Mesothelial cell of epicardium (in vitro differentiated cells): ENCODE data around the gene TARP.

Experiments used
- DNase-seq, 2 experiments: peaks; one replicate each; pipeline ENCODE4 v3.0.0; 2021; ENCODE audit warnings: low spot score in 2 of 2; ENCODE audit not compliant: unreplicated experiment in 2 of 2
- H3K27ac Mint-ChIP-seq: 2 replicates; pipeline ENCODE4 v1.8.0; 2021; ENCODE audit warnings: mixed read lengths
- H3K27me3 Mint-ChIP-seq: 2 replicates; pipeline ENCODE4 v1.8.0; 2021; ENCODE audit warnings: low read depth, mixed read lengths
- H3K36me3 Mint-ChIP-seq: 2 replicates; pipeline ENCODE4 v1.8.0; 2021; ENCODE audit warnings: mixed read lengths
- H3K4me1 Mint-ChIP-seq: 2 replicates; pipeline ENCODE4 v1.8.0; 2021; ENCODE audit warnings: mixed read lengths
- H3K4me3 Mint-ChIP-seq: 2 replicates; pipeline ENCODE4 v1.8.0; 2021; ENCODE audit warnings: mild to moderate bottlenecking, moderate library complexity, mixed read lengths
- H3K9me3 Mint-ChIP-seq: 2 replicates; pipeline ENCODE4 v1.8.0; 2021; ENCODE audit warnings: mixed read lengths
- CTCF ChIP-seq: fragments of 200-600 bp; sonication (generic); IDR thresholded peaks from one replicate; pipeline ENCODE4 v1.5.0; 2021; ENCODE audit warnings: antibody characterized with exemption; ENCODE audit not compliant: unreplicated experiment

TARP gene

GRCh38 chr7:38309555-38309954 is 36.1 kb upstream of the TARP start:
- H3K27me3 Mint-ChIP-seq, result peaks cover 3% of the 10 kb centered on the region
- peaks cover 3% of the 10 kb centered on the region for H3K4me1 Mint-ChIP-seq

GRCh38 chr7:38308140-38308539 is 34.7 kb upstream of the TARP start:
- peaks cover 5% of the 10 kb centered on the region for H3K9me3 Mint-ChIP-seq
- H3K4me1 Mint-ChIP-seq, result peaks cover 3% of the 10 kb centered on the region
- H3K4me3 Mint-ChIP-seq, result no peak overlapping the region
- H3K36me3 Mint-ChIP-seq, result no peaks in the 10 kb centered on the region
- peaks cover 3% of the 10 kb centered on the region for H3K27me3 Mint-ChIP-seq
- no peak overlapping the region for H3K27ac Mint-ChIP-seq
- no peak for TF ChIP-seq CTCF
- no peak for DNase-seq

More at GRCh38 chr7:38309555-38309954, 36.1 kb upstream of the TARP start:
- H3K36me3 Mint-ChIP-seq, result no peaks in the 10 kb centered on the region
- H3K27ac Mint-ChIP-seq, result no peak overlapping the region
- peaks cover 5% of the 10 kb centered on the region for H3K9me3 Mint-ChIP-seq
- H3K4me3 Mint-ChIP-seq, result no peak overlapping the region
- no peak for TF ChIP-seq CTCF
- no peak for DNase-seq

GRCh38 chr7:38307640-38308039 is 34.2 kb upstream of the TARP start:
- H3K4me1 Mint-ChIP-seq, result peaks cover 3% of the 10 kb centered on the region
- peaks cover 3% of the 10 kb centered on the region for H3K27me3 Mint-ChIP-seq
- peaks cover 5% of the 10 kb centered on the region for H3K9me3 Mint-ChIP-seq
- H3K27ac Mint-ChIP-seq, result no peak overlapping the region
- no peak for TF ChIP-seq CTCF
- no peak overlapping the region for H3K4me3 Mint-ChIP-seq
- H3K36me3 Mint-ChIP-seq, result no peaks in the 10 kb centered on the region
- no peak for DNase-seq

GRCh38 chr7:38306914-38307313 is 33.5 kb upstream of the TARP start:
- DNase-seq, result no peak
- Mint-ChIP-seq H3K4me1 (no peaks in the 10 kb centered on the region), H3K9me3 (peaks cover 5% of the 10 kb centered on the region), H3K4me3 (no peak overlapping the region), H3K36me3 (no peaks in the 10 kb centered on the region), H3K27ac (no peak overlapping the region), H3K27me3 (peaks cover 4% of the 10 kb centered on the region)
- no peak for TF ChIP-seq CTCF

- no peak for TF ChIP-seq CTCF
- Mint-ChIP-seq H3K27me3 (peaks cover 6% of the 10 kb centered on the region), H3K4me1 (no peaks in the 10 kb centered on the region), H3K36me3 (no peaks in the 10 kb centered on the region), H3K4me3 (no peak overlapping the region), H3K9me3 (peaks cover 5% of the 10 kb centered on the region), H3K27ac (no peak overlapping the region)
- DNase-seq, result no peak
Observed at GRCh38 chr7:38306171-38306570, 32.7 kb upstream of the TARP start.

- Mint-ChIP-seq H3K36me3 (no peaks in the 10 kb centered on the region), H3K4me1 (no peaks in the 10 kb centered on the region), H3K4me3 (no peak overlapping the region), H3K9me3 (peaks cover 5% of the 10 kb centered on the region), H3K27me3 (peaks cover 9% of the 10 kb centered on the region), H3K27ac (no peak overlapping the region)
- TF ChIP-seq CTCF, result no peak
- DNase-seq, result no peak
Observed at GRCh38 chr7:38303866-38304265, 30.4 kb upstream of the TARP start.
